Activated B cell treated with CpG ODN at 0.5 μM for 24 hours (primary cell): ENCODE measurements around the gene ADGRB3. TPM values are rescaled to one million over a fixed set of nuclear protein-coding genes. Genes with fewer than 3 reads are reported as not detected.

Experiments
- ATAC-seq: fragments of 200-7000 bp; cut with Tn5 transposase; one replicate; pipeline ENCODE4 v1.10.0; 2021; ENCODE audit warnings: low read depth, mild to moderate bottlenecking, moderate library complexity
- CTCF ChIA-PET: fragments of 350-600 bp; sonication (Branson Sonifier 250); formaldehyde crosslinking; loops from one replicate; lab custom pipeline; 2021; ENCODE audit warnings: antibody characterized with exemption; lab: Charles Lee
- POLR2A ChIA-PET: fragments of 350-600 bp; sonication (Branson Sonifier 250); formaldehyde crosslinking; loops from one replicate; lab custom pipeline; 2021; ENCODE audit warnings: antibody characterized with exemption; lab: Charles Lee
- DNase-seq: peaks from one replicate; pipeline ENCODE4 v3.0.0; 2022
- H3K27ac Mint-ChIP-seq: one replicate; pipeline ENCODE4 v1.8.0; 2020; ENCODE audit warnings: mixed read lengths
- H3K27me3 Mint-ChIP-seq: one replicate; pipeline ENCODE4 v1.8.0; 2021; ENCODE audit warnings: mixed read lengths
- H3K36me3 Mint-ChIP-seq: one replicate; pipeline ENCODE4 v1.8.0; 2021; ENCODE audit warnings: low read depth, mixed read lengths
- H3K4me1 Mint-ChIP-seq: one replicate; pipeline ENCODE4 v1.8.0; 2021; ENCODE audit warnings: mixed read lengths
- H3K4me3 Mint-ChIP-seq: one replicate; pipeline ENCODE4 v1.8.0; 2020; ENCODE audit warnings: mild to moderate bottlenecking, mixed read lengths
- H3K9me3 Mint-ChIP-seq: one replicate; pipeline ENCODE4 v1.8.0; 2020; ENCODE audit warnings: mixed read lengths
- intact Hi-C: fragments of 100-400 bp; cut with micrococcal nuclease; formaldehyde crosslinking; loops from one replicate; pipeline ENCODE4 v1.15.1; 2024
- total RNA-seq: library from RNA; stranded (reverse); gene quantifications from 2 replicates; pipeline ENCODE4 v1.2.3, GENCODE V29; 2022
- TF ChIP-seq, protein P1 (sequence below): fragments of 200-600 bp; IDR thresholded peaks from one replicate; pipeline ENCODE4 v1.8.0; 2022; ENCODE audit warnings: antibody characterized with exemption, mild to moderate bottlenecking

The ADGRB3 gene
- total RNA-seq, 1 donor from 2014 or later: not detected

GRCh38 chr6:68726992-68727391, 91.9 kb downstream of the ADGRB3 start:
- TF ChIP-seq, protein P1, sequence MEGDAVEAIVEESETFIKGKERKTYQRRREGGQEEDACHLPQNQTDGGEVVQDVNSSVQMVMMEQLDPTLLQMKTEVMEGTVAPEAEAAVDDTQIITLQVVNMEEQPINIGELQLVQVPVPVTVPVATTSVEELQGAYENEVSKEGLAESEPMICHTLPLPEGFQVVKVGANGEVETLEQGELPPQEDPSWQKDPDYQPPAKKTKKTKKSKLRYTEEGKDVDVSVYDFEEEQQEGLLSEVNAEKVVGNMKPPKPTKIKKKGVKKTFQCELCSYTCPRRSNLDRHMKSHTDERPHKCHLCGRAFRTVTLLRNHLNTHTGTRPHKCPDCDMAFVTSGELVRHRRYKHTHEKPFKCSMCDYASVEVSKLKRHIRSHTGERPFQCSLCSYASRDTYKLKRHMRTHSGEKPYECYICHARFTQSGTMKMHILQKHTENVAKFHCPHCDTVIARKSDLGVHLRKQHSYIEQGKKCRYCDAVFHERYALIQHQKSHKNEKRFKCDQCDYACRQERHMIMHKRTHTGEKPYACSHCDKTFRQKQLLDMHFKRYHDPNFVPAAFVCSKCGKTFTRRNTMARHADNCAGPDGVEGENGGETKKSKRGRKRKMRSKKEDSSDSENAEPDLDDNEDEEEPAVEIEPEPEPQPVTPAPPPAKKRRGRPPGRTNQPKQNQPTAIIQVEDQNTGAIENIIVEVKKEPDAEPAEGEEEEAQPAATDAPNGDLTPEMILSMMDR: no peak
- no peaks in the 10 kb centered on the region for H3K4me1 Mint-ChIP-seq
- no peak for DNase-seq
- H3K27me3 Mint-ChIP-seq: no peaks in the 10 kb centered on the region
- H3K36me3 Mint-ChIP-seq: no peaks in the 10 kb centered on the region
- CTCF ChIA-PET: no interaction called here
- no peak overlapping the region for H3K4me3 Mint-ChIP-seq
- no peak for ATAC-seq
- H3K9me3 Mint-ChIP-seq: peaks cover 2% of the 10 kb centered on the region
- no peak overlapping the region for H3K27ac Mint-ChIP-seq
- POLR2A ChIA-PET: no interaction called here
- intact Hi-C loops: no loop called here

DNA sequence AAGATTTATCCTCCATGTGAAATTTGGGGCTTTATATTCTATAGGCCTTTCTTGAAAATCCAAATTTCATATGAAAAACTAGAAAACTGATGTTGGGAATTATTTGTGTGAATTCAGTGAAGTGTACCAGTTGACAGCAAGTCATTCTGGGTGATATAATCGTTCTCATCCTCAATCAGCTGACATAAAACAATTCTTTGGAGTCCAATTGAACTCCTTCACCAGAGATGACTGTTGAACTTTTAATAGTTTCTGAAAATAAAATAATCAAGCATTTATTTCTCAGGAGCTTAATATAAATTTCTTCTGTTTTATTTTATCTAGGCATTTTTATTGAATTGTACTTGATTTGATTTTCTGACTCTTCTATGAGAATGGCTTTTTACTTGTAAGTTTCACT, 92.6 kb downstream of the ADGRB3 start:
- no peaks in the 10 kb centered on the region for H3K4me1 Mint-ChIP-seq
- ChIA-PET CTCF (no interaction called here), POLR2A (no interaction called here)
- no peak overlapping the region for H3K4me3 Mint-ChIP-seq
- H3K36me3 Mint-ChIP-seq: no peaks in the 10 kb centered on the region
- intact Hi-C loops: no loop called here
- ATAC-seq (no peak), DNase-seq (no peak)
- no peak overlapping the region for H3K27ac Mint-ChIP-seq
- peaks cover 4% of the 10 kb centered on the region for H3K9me3 Mint-ChIP-seq
- no peaks in the 10 kb centered on the region for H3K27me3 Mint-ChIP-seq
- TF ChIP-seq, protein P1: no peak

GRCh38 chr6:68728159-68728979, 93.3 kb downstream of the ADGRB3 start:
- H3K27ac Mint-ChIP-seq: no peak overlapping the region
- CTCF ChIA-PET: no interaction called here
- H3K36me3 Mint-ChIP-seq: no peaks in the 10 kb centered on the region
- no peaks in the 10 kb centered on the region for H3K27me3 Mint-ChIP-seq
- TF ChIP-seq, protein P1: no peak
- peaks cover 4% of the 10 kb centered on the region for H3K9me3 Mint-ChIP-seq
- ATAC-seq (no peak), DNase-seq (no peak)
- intact Hi-C loops: no loop called here
- POLR2A ChIA-PET: no interaction called here
- no peak overlapping the region for H3K4me3 Mint-ChIP-seq
- no peaks in the 10 kb centered on the region for H3K4me1 Mint-ChIP-seq

GRCh38 chr6:68729377-68729903, 94.4 kb downstream of the ADGRB3 start:
- ATAC-seq (no peak), DNase-seq (no peak)
- Mint-ChIP-seq H3K4me3 (no peak overlapping the region), H3K36me3 (no peaks in the 10 kb centered on the region), H3K4me1 (no peaks in the 10 kb centered on the region), H3K27me3 (no peaks in the 10 kb centered on the region), H3K9me3 (peaks cover 4% of the 10 kb centered on the region), H3K27ac (no peak overlapping the region)
- TF ChIP-seq, protein P1: no peak
- ChIA-PET CTCF (no interaction called here), POLR2A (no interaction called here)
- intact Hi-C loops: no loop called here

GRCh38 chr6:68730291-68731054, 95.4 kb downstream of the ADGRB3 start:
- TF ChIP-seq, protein P1: no peak
- CTCF ChIA-PET: no interaction called here

More at GRCh38 chr6:68730291-68731054, 95.4 kb downstream of the ADGRB3 start:
- POLR2A ChIA-PET: no interaction called here
- no peak for ATAC-seq
- H3K36me3 Mint-ChIP-seq: no peaks in the 10 kb centered on the region
- intact Hi-C loops: no loop called here
- H3K4me3 Mint-ChIP-seq: no peak overlapping the region
- H3K27me3 Mint-ChIP-seq: no peaks in the 10 kb centered on the region
- H3K4me1 Mint-ChIP-seq: no peaks in the 10 kb centered on the region
- DNase-seq: no peak
- H3K9me3 Mint-ChIP-seq: peaks cover 4% of the 10 kb centered on the region
- H3K27ac Mint-ChIP-seq: no peak overlapping the region
